GM20000 (cell line): ENCODE measurements around the gene PLA2G3.

ENCODE experiments used
- DNase-seq: peaks from one replicate; pipeline ENCODE4 v3.0.0; 2012; ENCODE audit warnings: low spot score
- CTCF ChIP-seq: IDR thresholded peaks from 2 replicates; pipeline ENCODE4 v1.5.1; 2012; ENCODE audit warnings: mild to moderate bottlenecking, control low read depth; ENCODE audit errors: extremely low read depth, missing control alignments

Gene PLA2G3

GRCh38 chr22:31094741-31095140 lies 45.6 kb downstream of the PLA2G3 start:
- TF ChIP-seq CTCF, result no peak
- DNase-seq, result no peak

DNA sequence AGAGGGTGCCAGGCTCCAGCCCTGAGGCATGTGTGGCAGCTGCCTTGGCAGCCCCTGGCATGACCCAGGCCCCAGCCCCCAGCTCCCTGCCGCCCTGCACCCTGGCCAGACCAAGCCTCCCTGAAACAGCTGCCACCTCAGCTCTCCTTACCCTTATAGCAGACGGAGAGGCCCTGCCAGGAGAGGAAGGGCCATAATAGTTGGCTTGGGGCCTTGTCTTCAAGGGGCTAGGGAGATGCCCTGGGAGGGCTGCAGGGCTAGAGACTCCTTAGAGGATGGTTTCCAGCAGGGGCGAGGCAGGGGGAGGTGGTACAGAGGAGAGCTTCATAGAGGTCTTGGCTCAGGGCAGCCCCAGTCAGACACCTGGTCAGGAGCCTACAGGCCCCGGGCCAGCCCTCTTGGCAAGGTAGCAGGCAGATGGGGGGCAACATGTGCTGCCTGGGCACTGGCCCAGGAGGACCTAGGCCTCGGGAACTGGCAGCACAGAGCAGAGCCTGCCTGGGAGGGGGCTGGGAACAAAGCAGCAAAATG lies 46.2 kb downstream of the PLA2G3 start:
- TF ChIP-seq CTCF, result no peak
- DNase-seq, result no peak

- TF ChIP-seq CTCF, result no peak
These were observed 47.0 kb downstream of the PLA2G3 start for GRCh38 chr22:31093086-31093850.

GRCh38 chr22:31092161-31092560 lies 48.1 kb downstream of the PLA2G3 start:
- DNase-seq, result no peak
- no peak for TF ChIP-seq CTCF

More at GRCh38 chr22:31093086-31093850, 47.0 kb downstream of the PLA2G3 start:
- no peak for DNase-seq

GRCh38 chr22:31091106-31091975 lies 49.0 kb downstream of the PLA2G3 start:
- TF ChIP-seq CTCF, result no peak
- no peak for DNase-seq

GRCh38 chr22:31090217-31091085 lies 49.9 kb downstream of the PLA2G3 start:
- no peak for DNase-seq
- TF ChIP-seq CTCF, result no peak
